ENCODE measurements around the gene MATCAP1. TPM values are rescaled to one million over a fixed set of nuclear protein-coding genes. Genes with fewer than 3 reads are reported as not detected.
A peak's percentile ranks its signal among the peaks of the same experiment; 100 is the strongest.

MATCAP1 gene
- total and polyA plus RNA-seq, 2 of the 13 experiments (the other 11 are each of a cell fraction or from before 2014, with no cell fraction given) = 11.2 to 24.5 TPM

GRCh38 chr16:67183627-67184452 is at the start of gene MATCAP1 (continued):
- TF ChIP-seq IRF2 (CRISPR knock-in tag; IDR thresholded peaks at IDR 0.05) = peak; percentile 85; the same call in 1 of the 2 replicates
- peak; percentile 83 for TF ChIP-seq ATF7-NPFF (CRISPR knock-in tag; IDR thresholded peaks at IDR 0.05; ENCODE audit: low read depth)
- TF ChIP-seq ZNF180 (CRISPR knock-in tag; IDR thresholded peaks at IDR 0.05; ENCODE audit: borderline replicate concordance, low read depth) = no peak
- no peak for TF ChIP-seq JARID2 (CRISPR knock-in tag; IDR thresholded peaks at IDR 0.05; ENCODE audit: insufficient replicate concordance)
- TF ChIP-seq, protein P1, sequence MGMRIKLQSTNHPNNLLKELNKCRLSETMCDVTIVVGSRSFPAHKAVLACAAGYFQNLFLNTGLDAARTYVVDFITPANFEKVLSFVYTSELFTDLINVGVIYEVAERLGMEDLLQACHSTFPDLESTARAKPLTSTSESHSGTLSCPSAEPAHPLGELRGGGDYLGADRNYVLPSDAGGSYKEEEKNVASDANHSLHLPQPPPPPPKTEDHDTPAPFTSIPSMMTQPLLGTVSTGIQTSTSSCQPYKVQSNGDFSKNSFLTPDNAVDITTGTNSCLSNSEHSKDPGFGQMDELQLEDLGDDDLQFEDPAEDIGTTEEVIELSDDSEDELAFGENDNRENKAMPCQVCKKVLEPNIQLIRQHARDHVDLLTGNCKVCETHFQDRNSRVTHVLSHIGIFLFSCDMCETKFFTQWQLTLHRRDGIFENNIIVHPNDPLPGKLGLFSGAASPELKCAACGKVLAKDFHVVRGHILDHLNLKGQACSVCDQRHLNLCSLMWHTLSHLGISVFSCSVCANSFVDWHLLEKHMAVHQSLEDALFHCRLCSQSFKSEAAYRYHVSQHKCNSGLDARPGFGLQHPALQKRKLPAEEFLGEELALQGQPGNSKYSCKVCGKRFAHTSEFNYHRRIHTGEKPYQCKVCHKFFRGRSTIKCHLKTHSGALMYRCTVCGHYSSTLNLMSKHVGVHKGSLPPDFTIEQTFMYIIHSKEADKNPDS (CRISPR knock-in tag; IDR thresholded peaks at IDR 0.05) = no peak; the same call in 1 of the 2 replicates
- TF ChIP-seq HOXD1 (CRISPR knock-in tag; IDR thresholded peaks at IDR 0.05) = no peak
- peak; percentile 77; the same call in 1 of the 2 replicates for TF ChIP-seq NFATC3 (CRISPR knock-in tag; IDR thresholded peaks at IDR 0.05)
- no peak for TF ChIP-seq ZBTB33 (CRISPR knock-in tag; IDR thresholded peaks at IDR 0.05)
- TF ChIP-seq MXD3 (CRISPR knock-in tag; IDR thresholded peaks at IDR 0.05) = peak; percentile 42; the same call in 1 of the 2 replicates
- TF ChIP-seq, protein P2, sequence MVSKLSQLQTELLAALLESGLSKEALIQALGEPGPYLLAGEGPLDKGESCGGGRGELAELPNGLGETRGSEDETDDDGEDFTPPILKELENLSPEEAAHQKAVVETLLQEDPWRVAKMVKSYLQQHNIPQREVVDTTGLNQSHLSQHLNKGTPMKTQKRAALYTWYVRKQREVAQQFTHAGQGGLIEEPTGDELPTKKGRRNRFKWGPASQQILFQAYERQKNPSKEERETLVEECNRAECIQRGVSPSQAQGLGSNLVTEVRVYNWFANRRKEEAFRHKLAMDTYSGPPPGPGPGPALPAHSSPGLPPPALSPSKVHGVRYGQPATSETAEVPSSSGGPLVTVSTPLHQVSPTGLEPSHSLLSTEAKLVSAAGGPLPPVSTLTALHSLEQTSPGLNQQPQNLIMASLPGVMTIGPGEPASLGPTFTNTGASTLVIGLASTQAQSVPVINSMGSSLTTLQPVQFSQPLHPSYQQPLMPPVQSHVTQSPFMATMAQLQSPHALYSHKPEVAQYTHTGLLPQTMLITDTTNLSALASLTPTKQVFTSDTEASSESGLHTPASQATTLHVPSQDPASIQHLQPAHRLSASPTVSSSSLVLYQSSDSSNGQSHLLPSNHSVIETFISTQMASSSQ (IDR thresholded peaks at IDR 0.05; ENCODE audit: low read depth) = no peak
- TF ChIP-seq, protein P2 (CRISPR knock-in tag; IDR thresholded peaks at IDR 0.05; ENCODE audit: borderline replicate concordance) = peak; percentile 68; the same call in 1 of the 2 replicates
- TF ChIP-seq CREB3 (CRISPR knock-in tag; IDR thresholded peaks at IDR 0.05) = no peak
- no peak for TF ChIP-seq ZNF3 (CRISPR knock-in tag; IDR thresholded peaks at IDR 0.05)
- TF ChIP-seq TBX3 (IDR thresholded peaks at IDR 0.05; ENCODE audit: borderline replicate concordance) = no peak
- TF ChIP-seq ZFYVE20 (CRISPR knock-in tag; IDR thresholded peaks at IDR 0.05; ENCODE audit: borderline replicate concordance, low read depth) = no peak
- TF ChIP-seq REL (CRISPR knock-in tag; conservative IDR thresholded peaks at IDR 0.05) = no peak
- peak; percentile 62; the same call in 1 of the 2 replicates for TF ChIP-seq ZNF563 (CRISPR knock-in tag; IDR thresholded peaks at IDR 0.05)
- no peak; the same call in 1 of the 2 replicates for TF ChIP-seq HIVEP1 (CRISPR knock-in tag; IDR thresholded peaks at IDR 0.05)

Data from HepG2 (cell line).